ENCODE results near the gene SLC9A4. TPM values are rescaled to one million over a fixed set of nuclear protein-coding genes. Genes with fewer than 3 reads are reported as not detected.

Gene SLC9A4
- not detected for polyA plus RNA-seq (2013, experiment 1 of 2)
- not detected for polyA plus RNA-seq (2013, experiment 2 of 2)

- Histone ChIP-seq H3K36me3 (ENCODE audit: control insufficient read depth, insufficient read depth, low read length) (no peaks in the 10 kb centered on the region), H3K9me3 (ENCODE audit: control insufficient read depth, low read length) (no peaks in the 10 kb centered on the region), H3K4me1 (ENCODE audit: control insufficient read depth, insufficient read depth, low read length, poor library complexity, severe bottlenecking) (no peaks in the 10 kb centered on the region), H3K27ac (ENCODE audit: low read depth, low read length, severe bottlenecking) (no peak within 1 kb of the TSS), H3K4me3 (ENCODE audit: extremely low read depth, insufficient read depth, low read length, poor library complexity, severe bottlenecking) (no peak within 1 kb of the TSS)
- 39 to 40% methylated on average over 1 to 2 of the region's 3 CpGs for WGBS, 2 experiments (ENCODE audit: insufficient coverage in 2 of 2)
Observed at GRCh38 chr2:102473020-102473419, at the start of gene SLC9A4. Gene SLC9A4 (plus strand): TSS chr2:102473226. CDS start chr2:102473760, 534 bp downstream.

- Histone ChIP-seq H3K36me3 (ENCODE audit: control insufficient read depth, insufficient read depth, low read length) (no peaks in the 10 kb centered on the region), H3K27ac (ENCODE audit: low read depth, low read length, severe bottlenecking) (no peak overlapping the region), H3K4me3 (ENCODE audit: extremely low read depth, insufficient read depth, low read length, poor library complexity, severe bottlenecking) (no peak overlapping the region), H3K9me3 (ENCODE audit: control insufficient read depth, low read length) (no peaks in the 10 kb centered on the region), H3K4me1 (ENCODE audit: control insufficient read depth, insufficient read depth, low read length, poor library complexity, severe bottlenecking) (no peaks in the 10 kb centered on the region)
- WGBS, 2 experiments (ENCODE audit: insufficient coverage in 2 of 2), result 100% methylated on average over 1 of the region's 2 CpGs; no CpG with 5 or more reads in 1 of the 2 experiments
Observed at GRCh38 chr2:102423368-102423767, 49.7 kb upstream of the SLC9A4 start.

- no peaks in the 10 kb centered on the region for H3K9me3 ChIP-seq (ENCODE audit: control insufficient read depth, low read length)
- H3K4me3 ChIP-seq (ENCODE audit: extremely low read depth, insufficient read depth, low read length, poor library complexity, severe bottlenecking), result no peak overlapping the region
- H3K27ac ChIP-seq (ENCODE audit: low read depth, low read length, severe bottlenecking), result no peak overlapping the region
- no peaks in the 10 kb centered on the region for H3K4me1 ChIP-seq (ENCODE audit: control insufficient read depth, insufficient read depth, low read length, poor library complexity, severe bottlenecking)
- 100% methylated on average over 2 of the region's 3 CpGs for whole genome bisulfite sequencing, 2 experiments (ENCODE audit: insufficient coverage in 2 of 2)
- no peaks in the 10 kb centered on the region for H3K36me3 ChIP-seq (ENCODE audit: control insufficient read depth, insufficient read depth, low read length)
Observed at GRCh38 chr2:102424754-102425153, 48.3 kb upstream of the SLC9A4 start.

GRCh38 chr2:102425441-102426132 is 47.4 kb upstream of the SLC9A4 start:
- Histone ChIP-seq H3K4me1 (ENCODE audit: control insufficient read depth, insufficient read depth, low read length, poor library complexity, severe bottlenecking) (no peaks in the 10 kb centered on the region), H3K9me3 (ENCODE audit: control insufficient read depth, low read length) (no peaks in the 10 kb centered on the region), H3K27ac (ENCODE audit: low read depth, low read length, severe bottlenecking) (no peak overlapping the region), H3K36me3 (ENCODE audit: control insufficient read depth, insufficient read depth, low read length) (no peaks in the 10 kb centered on the region), H3K4me3 (ENCODE audit: extremely low read depth, insufficient read depth, low read length, poor library complexity, severe bottlenecking) (no peak overlapping the region)
- WGBS, 2 experiments (ENCODE audit: insufficient coverage in 2 of 2), result 69 to 100% methylated on average over 1 to 2 of the region's 5 CpGs

GRCh38 chr2:102427249-102427648 is 45.8 kb upstream of the SLC9A4 start:
- H3K9me3 ChIP-seq (ENCODE audit: control insufficient read depth, low read length), result no peaks in the 10 kb centered on the region
- H3K27ac ChIP-seq (ENCODE audit: low read depth, low read length, severe bottlenecking), result no peak overlapping the region
- no peaks in the 10 kb centered on the region for H3K4me1 ChIP-seq (ENCODE audit: control insufficient read depth, insufficient read depth, low read length, poor library complexity, severe bottlenecking)
- WGBS, 2 experiments (ENCODE audit: insufficient coverage in 2 of 2), result no CpG with 5 or more reads among the region's 1 CpG
- H3K4me3 ChIP-seq (ENCODE audit: extremely low read depth, insufficient read depth, low read length, poor library complexity, severe bottlenecking), result no peak overlapping the region
- no peaks in the 10 kb centered on the region for H3K36me3 ChIP-seq (ENCODE audit: control insufficient read depth, insufficient read depth, low read length)

- H3K36me3 ChIP-seq (ENCODE audit: control insufficient read depth, insufficient read depth, low read length), result no peaks in the 10 kb centered on the region
- 60% methylated on average over 1 of the region's 2 CpGs; no CpG with 5 or more reads in 1 of the 2 experiments for WGBS, 2 experiments (ENCODE audit: insufficient coverage in 2 of 2)
Observed at GRCh38 chr2:102428573-102428972, 44.5 kb upstream of the SLC9A4 start.

GRCh38 chr2:102432386-102432785 is 40.6 kb upstream of the SLC9A4 start:
- 80 to 90% methylated on average over 1 to 2 of the region's 2 CpGs for WGBS, 2 experiments (ENCODE audit: insufficient coverage in 2 of 2)

More at GRCh38 chr2:102428573-102428972, 44.5 kb upstream of the SLC9A4 start:
- Histone ChIP-seq H3K4me1 (ENCODE audit: control insufficient read depth, insufficient read depth, low read length, poor library complexity, severe bottlenecking) (no peaks in the 10 kb centered on the region), H3K9me3 (ENCODE audit: control insufficient read depth, low read length) (no peaks in the 10 kb centered on the region), H3K4me3 (ENCODE audit: extremely low read depth, insufficient read depth, low read length, poor library complexity, severe bottlenecking) (no peak overlapping the region), H3K27ac (ENCODE audit: low read depth, low read length, severe bottlenecking) (no peak overlapping the region)

GRCh38 chr2:102433973-102434654 is 38.9 kb upstream of the SLC9A4 start:
- Histone ChIP-seq H3K4me1 (ENCODE audit: control insufficient read depth, insufficient read depth, low read length, poor library complexity, severe bottlenecking) (peaks cover 10% of the 10 kb centered on the region), H3K4me3 (ENCODE audit: extremely low read depth, insufficient read depth, low read length, poor library complexity, severe bottlenecking) (no peak overlapping the region), H3K36me3 (ENCODE audit: control insufficient read depth, insufficient read depth, low read length) (no peaks in the 10 kb centered on the region), H3K27ac (ENCODE audit: low read depth, low read length, severe bottlenecking) (no peak overlapping the region), H3K9me3 (ENCODE audit: control insufficient read depth, low read length) (no peaks in the 10 kb centered on the region)
- WGBS, 2 experiments (ENCODE audit: insufficient coverage in 2 of 2), result 88 to 100% methylated on average over 1 to 3 of the region's 4 CpGs

More at GRCh38 chr2:102432386-102432785, 40.6 kb upstream of the SLC9A4 start:
- peaks cover 10% of the 10 kb centered on the region for H3K4me1 ChIP-seq (ENCODE audit: control insufficient read depth, insufficient read depth, low read length, poor library complexity, severe bottlenecking)
- no peak overlapping the region for H3K27ac ChIP-seq (ENCODE audit: low read depth, low read length, severe bottlenecking)
- H3K36me3 ChIP-seq (ENCODE audit: control insufficient read depth, insufficient read depth, low read length), result no peaks in the 10 kb centered on the region
- no peaks in the 10 kb centered on the region for H3K9me3 ChIP-seq (ENCODE audit: control insufficient read depth, low read length)
- H3K4me3 ChIP-seq (ENCODE audit: extremely low read depth, insufficient read depth, low read length, poor library complexity, severe bottlenecking), result no peak overlapping the region

GRCh38 chr2:102434655-102435381 is 38.2 kb upstream of the SLC9A4 start:
- Histone ChIP-seq H3K4me1 (ENCODE audit: control insufficient read depth, insufficient read depth, low read length, poor library complexity, severe bottlenecking) (peaks cover 10% of the 10 kb centered on the region), H3K4me3 (ENCODE audit: extremely low read depth, insufficient read depth, low read length, poor library complexity, severe bottlenecking) (no peak overlapping the region), H3K9me3 (ENCODE audit: control insufficient read depth, low read length) (no peaks in the 10 kb centered on the region), H3K36me3 (ENCODE audit: control insufficient read depth, insufficient read depth, low read length) (no peaks in the 10 kb centered on the region), H3K27ac (ENCODE audit: low read depth, low read length, severe bottlenecking) (no peak overlapping the region)
- WGBS, 2 experiments (ENCODE audit: insufficient coverage in 2 of 2), result 100% methylated on average over 1 of the region's 2 CpGs

- Histone ChIP-seq H3K4me1 (ENCODE audit: control insufficient read depth, insufficient read depth, low read length, poor library complexity, severe bottlenecking) (peaks cover 10% of the 10 kb centered on the region), H3K27ac (ENCODE audit: low read depth, low read length, severe bottlenecking) (no peak overlapping the region), H3K36me3 (ENCODE audit: control insufficient read depth, insufficient read depth, low read length) (no peaks in the 10 kb centered on the region), H3K9me3 (ENCODE audit: control insufficient read depth, low read length) (no peaks in the 10 kb centered on the region), H3K4me3 (ENCODE audit: extremely low read depth, insufficient read depth, low read length, poor library complexity, severe bottlenecking) (no peak overlapping the region)
- WGBS, 2 experiments (ENCODE audit: insufficient coverage in 2 of 2), result 83% methylated on average over 2 of the region's 2 CpGs; no CpG with 5 or more reads in 1 of the 2 experiments
Observed at GRCh38 chr2:102435741-102436140, 37.3 kb upstream of the SLC9A4 start.
